ENCODE measurements around the gene SFSWAP.

GRCh38 chr12:131840643-131841416 is 129.9 kb downstream of the SFSWAP start:
- TF ChIP-seq, protein P1, sequence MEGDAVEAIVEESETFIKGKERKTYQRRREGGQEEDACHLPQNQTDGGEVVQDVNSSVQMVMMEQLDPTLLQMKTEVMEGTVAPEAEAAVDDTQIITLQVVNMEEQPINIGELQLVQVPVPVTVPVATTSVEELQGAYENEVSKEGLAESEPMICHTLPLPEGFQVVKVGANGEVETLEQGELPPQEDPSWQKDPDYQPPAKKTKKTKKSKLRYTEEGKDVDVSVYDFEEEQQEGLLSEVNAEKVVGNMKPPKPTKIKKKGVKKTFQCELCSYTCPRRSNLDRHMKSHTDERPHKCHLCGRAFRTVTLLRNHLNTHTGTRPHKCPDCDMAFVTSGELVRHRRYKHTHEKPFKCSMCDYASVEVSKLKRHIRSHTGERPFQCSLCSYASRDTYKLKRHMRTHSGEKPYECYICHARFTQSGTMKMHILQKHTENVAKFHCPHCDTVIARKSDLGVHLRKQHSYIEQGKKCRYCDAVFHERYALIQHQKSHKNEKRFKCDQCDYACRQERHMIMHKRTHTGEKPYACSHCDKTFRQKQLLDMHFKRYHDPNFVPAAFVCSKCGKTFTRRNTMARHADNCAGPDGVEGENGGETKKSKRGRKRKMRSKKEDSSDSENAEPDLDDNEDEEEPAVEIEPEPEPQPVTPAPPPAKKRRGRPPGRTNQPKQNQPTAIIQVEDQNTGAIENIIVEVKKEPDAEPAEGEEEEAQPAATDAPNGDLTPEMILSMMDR (IDR thresholded peaks at IDR 0.05), result no peak
- TF ChIP-seq POLR2A (IDR thresholded peaks at IDR 0.05), result no peak
- no peak for TF ChIP-seq POLR2AphosphoS5 (IDR thresholded peaks at IDR 0.05)
- TF ChIP-seq EP300 (IDR thresholded peaks at IDR 0.05; ENCODE audit: low read depth), result no peak

Data from transverse colon (tissue), 4 donors.